NCI-H748 (cell line): ENCODE results near the gene TSPAN12.
A peak's percentile ranks its signal among the peaks of the same experiment; 100 is the strongest.

Experiments
- DNase-seq: peaks from one replicate; lab custom pipeline; 2025; ENCODE audit not compliant: unreplicated experiment; lab: John Stamatoyannopoulos, UW

The TSPAN12 gene

GRCh38 chr7:120843109-120843508, 14.8 kb downstream of the TSPAN12 start:
- no peak for DNase-seq

GRCh38 chr7:120842121-120842621, 15.8 kb downstream of the TSPAN12 start:
- DNase-seq: peak; percentile 91

GRCh38 chr7:120841608-120842007, 16.3 kb downstream of the TSPAN12 start:
- no peak for DNase-seq

- no peak for DNase-seq
These were observed 19.7 kb downstream of the TSPAN12 start for GRCh38 chr7:120838281-120838682.

GRCh38 chr7:120837599-120837998, 20.3 kb downstream of the TSPAN12 start:
- no peak for DNase-seq

- no peak for DNase-seq
These were observed 21.3 kb downstream of the TSPAN12 start for GRCh38 chr7:120836556-120837115.

GRCh38 chr7:120834726-120835125, 23.2 kb downstream of the TSPAN12 start:
- DNase-seq: no peak

- peak; percentile 69 for DNase-seq
These were observed 24.4 kb downstream of the TSPAN12 start for GRCh38 chr7:120833546-120833945.

- DNase-seq: no peak
These were observed 25.1 kb downstream of the TSPAN12 start for GRCh38 chr7:120832803-120833202.

GRCh38 chr7:120831260-120831659, 26.7 kb downstream of the TSPAN12 start:
- DNase-seq: no peak

GRCh38 chr7:120829487-120829886, 28.5 kb downstream of the TSPAN12 start:
- no peak for DNase-seq

- DNase-seq: no peak
These were observed 29.4 kb downstream of the TSPAN12 start for GRCh38 chr7:120828528-120828927.

- DNase-seq: no peak
These were observed 30.4 kb downstream of the TSPAN12 start for GRCh38 chr7:120827371-120828118.

- peak; percentile 18 for DNase-seq
These were observed 32.4 kb downstream of the TSPAN12 start for GRCh38 chr7:120825576-120825975.

GRCh38 chr7:120825152-120825551, 32.8 kb downstream of the TSPAN12 start:
- no peak for DNase-seq

GRCh38 chr7:120819861-120820260, 38.1 kb downstream of the TSPAN12 start:
- peak; percentile 31 for DNase-seq

- DNase-seq: no peak
These were observed 40.1 kb downstream of the TSPAN12 start for GRCh38 chr7:120817851-120818250.

- DNase-seq: no peak
These were observed 43.5 kb downstream of the TSPAN12 start for GRCh38 chr7:120814253-120814939.

- DNase-seq: no peak
These were observed 44.2 kb downstream of the TSPAN12 start for GRCh38 chr7:120813546-120814252.

GRCh38 chr7:120813089-120813488, 44.9 kb downstream of the TSPAN12 start:
- no peak for DNase-seq

- no peak for DNase-seq
These were observed 48.7 kb downstream of the TSPAN12 start for GRCh38 chr7:120809260-120809659.
